GM19372 (cell line): ENCODE measurements around the gene CD300LB.

Experiments used
- ATAC-seq: cut with Tn5 transposase; IDR thresholded peaks from one replicate; pipeline ENCODE4 v1.9.1; 2021; ENCODE audit warnings: mild to moderate bottlenecking, low read depth, moderate library complexity; ENCODE audit not compliant: unreplicated experiment

Gene CD300LB

GRCh38 chr17:74550602-74551001, 19.3 kb upstream of the CD300LB start:
- no peak for ATAC-seq

GRCh38 chr17:74549343-74549742, 18.1 kb upstream of the CD300LB start:
- ATAC-seq = no peak

- ATAC-seq = no peak
These were observed 16.5 kb upstream of the CD300LB start for GRCh38 chr17:74547736-74548135.

- no peak for ATAC-seq
These were observed 16.0 kb upstream of the CD300LB start for GRCh38 chr17:74547264-74547663.

GRCh38 chr17:74546586-74546985, 15.3 kb upstream of the CD300LB start:
- no peak for ATAC-seq

- ATAC-seq = no peak
These were observed 14.6 kb upstream of the CD300LB start, which contains the start of gene CD300C for GRCh38 chr17:74545843-74546230. CD300C (minus strand) TSS chr17:74546115; CDS start chr17:74545782, 333 bp downstream.

GRCh38 chr17:74544991-74545842, 13.9 kb upstream of the CD300LB start:
- no peak for ATAC-seq

GRCh38 chr17:74543891-74544760, 12.9 kb upstream of the CD300LB start:
- no peak for ATAC-seq

- no peak for ATAC-seq
These were observed 12.1 kb upstream of the CD300LB start for GRCh38 chr17:74543406-74543805.

- ATAC-seq = no peak
These were observed 11.6 kb upstream of the CD300LB start for GRCh38 chr17:74542727-74543383.

- no peak for ATAC-seq
These were observed 10.9 kb upstream of the CD300LB start for GRCh38 chr17:74542166-74542565.

GRCh38 chr17:74541176-74542111, 10.2 kb upstream of the CD300LB start:
- ATAC-seq = no peak

GRCh38 chr17:74539281-74539820, 8.1 kb upstream of the CD300LB start:
- no peak for ATAC-seq

GRCh38 chr17:74536890-74537289, 5.6 kb upstream of the CD300LB start:
- ATAC-seq = no peak

- no peak for ATAC-seq
These were observed 840 bp upstream of the CD300LB start for GRCh38 chr17:74532115-74532514.

- ATAC-seq = no peak
These were observed 484 bp downstream of the CD300LB start for GRCh38 chr17:74530831-74531150.

GRCh38 chr17:74529243-74529642, 2.0 kb downstream of the CD300LB start:
- ATAC-seq = no peak

- peak; percentile 58 for ATAC-seq
These were observed 2.6 kb downstream of the CD300LB start for GRCh38 chr17:74528491-74529199.

- ATAC-seq = no peak
These were observed 3.5 kb downstream of the CD300LB start for GRCh38 chr17:74527756-74528155.
